H1 (cell line): ENCODE data around the gene MXRA8. TPM values are rescaled to one million over a fixed set of nuclear protein-coding genes. Genes with fewer than 3 reads are reported as not detected.
A peak's percentile ranks its signal among the peaks of the same experiment; 100 is the strongest.

Experiments used
- CTCF ChIA-PET: fragments of 300-600 bp; sonication (Branson Sonifier 250); formaldehyde crosslinking; loops from one replicate; lab custom pipeline; 2021; ENCODE audit not compliant: partially characterized antibody; lab: Charles Lee
- POLR2A ChIA-PET: fragments of 300-600 bp; sonication (Branson Sonifier 250); formaldehyde crosslinking; loops from one replicate; lab custom pipeline; 2021; ENCODE audit warnings: inconsistent platforms; ENCODE audit not compliant: partially characterized antibody; lab: Charles Lee
- DNase-seq, 2 experiments: peaks; one replicate each; pipeline versions ENCODE4 v3.0.0 to v3.0.0-alpha.2; 2010 to 2022; ENCODE audit warnings: low spot score in 2 of 2, low read depth in 1 of 2, mixed read lengths in 1 of 2
- FAIRE-seq: peaks from 2 replicates; lab custom pipeline; 2011; peaks lifted over from hg19 to GRCh38; lab: Jason Lieb, UNC
- H2AFZ ChIP-seq: 2 replicates; pipeline ENCODE4 v1.8.1; 2012; ENCODE audit warnings: low read length, inconsistent platforms
- H2AK5ac ChIP-seq: 2 replicates; pipeline ENCODE4 v1.6.1; 2013; ENCODE audit warnings: low read depth, low read length
- H2BK120ac ChIP-seq: replicated peaks from 2 replicates; pipeline ENCODE3; 2013; ENCODE audit warnings: low read depth, low read length, inconsistent platforms
- H2BK12ac ChIP-seq: 2 replicates; pipeline ENCODE4 v1.6.1; 2013; ENCODE audit warnings: low read depth, low read length
- H2BK15ac ChIP-seq: 2 replicates; pipeline ENCODE4 v1.6.1; 2013; ENCODE audit warnings: low read length
- H2BK20ac ChIP-seq: 2 replicates; pipeline ENCODE4 v1.6.1; 2013; ENCODE audit warnings: low read length
- H2BK5ac ChIP-seq: 2 replicates; pipeline ENCODE4 v1.6.1; 2013; ENCODE audit warnings: low read depth, low read length
- H3K14ac ChIP-seq: 2 replicates; pipeline ENCODE4 v1.6.1; 2013; ENCODE audit warnings: inconsistent platforms; ENCODE audit not compliant: insufficient read length
- H3K18ac ChIP-seq: 2 replicates; pipeline ENCODE4 v1.6.1; 2013; ENCODE audit warnings: low read length; ENCODE audit errors: extremely low read depth
- H3K23ac ChIP-seq: 2 replicates; pipeline ENCODE4 v1.6.1; 2013; ENCODE audit warnings: inconsistent platforms; ENCODE audit not compliant: insufficient read length
- H3K23me2 ChIP-seq: 2 replicates; pipeline ENCODE4 v1.6.1; 2013; ENCODE audit warnings: low read depth, low read length
- H3K27ac ChIP-seq: 2 replicates; pipeline ENCODE4 v1.6.1; 2011; ENCODE audit warnings: low read depth, low read length, inconsistent platforms
- H3K27me3 ChIP-seq, 4 experiments: replicated peaks in 1 of 4; 1 replicate in 1 of 4; 2 replicates in 3 of 4; pipeline versions ENCODE4 v1.6.1 to v1.8.1; 2011 to 2013; ENCODE audit warnings: low read length in 3 of 4, mild to moderate bottlenecking in 3 of 4, inconsistent platforms in 2 of 4, mixed read lengths in 2 of 4, moderate library complexity in 1 of 4; ENCODE audit not compliant: control insufficient read depth in 3 of 4, insufficient read depth in 3 of 4; ENCODE audit errors: extremely low read depth in 1 of 4
- H3K36me3 ChIP-seq, 4 experiments: 2 replicates each; pipeline versions ENCODE4 v1.6.1 to v1.8.1; 2011 to 2013; ENCODE audit warnings: mild to moderate bottlenecking in 4 of 4, low read length in 3 of 4, moderate library complexity in 2 of 4, control low read depth in 1 of 4, inconsistent platforms in 1 of 4; ENCODE audit not compliant: insufficient read depth in 4 of 4, control insufficient read depth in 2 of 4
- H3K4ac ChIP-seq: replicated peaks from 2 replicates; pipeline ENCODE3; 2013; ENCODE audit warnings: low read length, low read depth, mixed read lengths, inconsistent platforms; ENCODE audit not compliant: insufficient read length
- H3K4me1 ChIP-seq, 4 experiments: replicated peaks in 1 of 4; 1 replicate in 1 of 4; 2 replicates in 3 of 4; pipeline versions ENCODE4 v1.6.1 to v1.8.1; 2011 to 2013; ENCODE audit warnings: low read length in 3 of 4, inconsistent platforms in 2 of 4, mixed read lengths in 1 of 4; ENCODE audit not compliant: insufficient read depth in 4 of 4, control insufficient read depth in 3 of 4
- H3K4me2 ChIP-seq, 2 experiments: 2 replicates each; pipeline versions ENCODE4 v1.6.1 to v1.8.1; 2011 to 2013; ENCODE audit warnings: low read depth in 2 of 2, low read length in 2 of 2, control low read depth in 1 of 2, inconsistent platforms in 1 of 2, mild to moderate bottlenecking in 1 of 2; ENCODE audit not compliant: insufficient read depth in 1 of 2
- H3K4me3 ChIP-seq, 4 experiments: fragments of 200-600, 300-600 bp in 1 of 4; sonication (generic), shearing (Covaris generic), sonication (Bioruptor Twin) in 1 of 4; 2 replicates each; pipeline versions ENCODE4 v1.5.1 to v1.8.1; 2011 to 2016; ENCODE audit warnings: low read length in 4 of 4, low read depth in 3 of 4, control low read depth in 2 of 4, inconsistent platforms in 2 of 4, mild to moderate bottlenecking in 2 of 4, mixed read lengths in 1 of 4, moderate library complexity in 1 of 4; ENCODE audit not compliant: insufficient read depth in 2 of 4; ENCODE audit errors: extremely low read depth in 1 of 4
- H3K56ac ChIP-seq: replicated peaks from 2 replicates; pipeline ENCODE3; 2013; ENCODE audit warnings: low read depth, mild to moderate bottlenecking, mixed read lengths, low read length, inconsistent platforms; ENCODE audit not compliant: insufficient read length
- H3K79me1 ChIP-seq: 2 replicates; pipeline ENCODE4 v1.6.1; 2013; ENCODE audit warnings: low read depth, low read length, control low read depth
- H3K79me2 ChIP-seq, 2 experiments: 2 replicates each; pipeline versions ENCODE4 v1.6.1 to v1.8.1; 2012 to 2013; ENCODE audit warnings: low read length in 2 of 2, mild to moderate bottlenecking in 2 of 2, inconsistent platforms in 1 of 2; ENCODE audit not compliant: insufficient read depth in 2 of 2, control insufficient read depth in 1 of 2
- H3K9ac ChIP-seq, 4 experiments: replicated peaks in 1 of 4; 1 replicate in 1 of 4; 2 replicates in 3 of 4; pipeline versions ENCODE4 v1.6.1 to v1.8.1; 2011 to 2013; ENCODE audit warnings: low read depth in 3 of 4, low read length in 3 of 4, control low read depth in 2 of 4, mild to moderate bottlenecking in 2 of 4, moderate library complexity in 2 of 4, inconsistent platforms in 1 of 4; ENCODE audit errors: extremely low read depth in 1 of 4
- H3K9me3 ChIP-seq, 2 experiments: 2 replicates each; pipeline versions ENCODE4 v1.6.1 to v1.8.1; 2012 to 2013; ENCODE audit warnings: mild to moderate bottlenecking in 2 of 2, moderate library complexity in 2 of 2, control low read depth in 1 of 2, inconsistent platforms in 1 of 2, low read depth in 1 of 2, low read length in 1 of 2, mixed read lengths in 1 of 2; ENCODE audit not compliant: insufficient read depth in 2 of 2
- H4K20me1 ChIP-seq, 2 experiments: replicated peaks in 1 of 2; 2 replicates each; pipeline versions ENCODE3 to v1.8.1; 2011 to 2013; ENCODE audit warnings: inconsistent platforms in 2 of 2, low read length in 2 of 2, mild to moderate bottlenecking in 1 of 2; ENCODE audit not compliant: insufficient read depth in 2 of 2, control insufficient read depth in 1 of 2
- H4K5ac ChIP-seq: 2 replicates; pipeline ENCODE4 v1.6.1; 2013; ENCODE audit warnings: low read length, low read depth, mixed read lengths, inconsistent platforms; ENCODE audit not compliant: insufficient read length
- H4K8ac ChIP-seq: 2 replicates; pipeline ENCODE4 v1.8.0; 2013; ENCODE audit warnings: mild to moderate bottlenecking, moderate library complexity, low read length, inconsistent platforms; ENCODE audit not compliant: insufficient read depth; ENCODE audit errors: extremely low read depth
- H4K91ac ChIP-seq: replicated peaks from 2 replicates; pipeline ENCODE3; 2013; ENCODE audit warnings: low read length, mixed read lengths, inconsistent platforms; ENCODE audit not compliant: insufficient read length
- CREB1 ChIP-seq: IDR thresholded peaks from 2 replicates; pipeline ENCODE4 v1.6.1; 2012; ENCODE audit warnings: inconsistent platforms
- FOSL1 ChIP-seq: IDR thresholded peaks from 2 replicates; pipeline ENCODE4 v1.6.1; 2011; ENCODE audit warnings: mild to moderate bottlenecking, low read depth, low read length, moderate library complexity; ENCODE audit not compliant: insufficient read depth
- JUN ChIP-seq: IDR thresholded peaks from 2 replicates; pipeline ENCODE4 v1.6.1; 2011; ENCODE audit warnings: low read depth, mild to moderate bottlenecking, improper control_type of control experiment, low read length
- RBBP5 ChIP-seq: IDR thresholded peaks from 2 replicates; pipeline ENCODE4 v1.7.1; 2012; ENCODE audit warnings: low read depth, mild to moderate bottlenecking, inconsistent platforms, low read length, moderate library complexity, borderline replicate concordance
- TCF12 ChIP-seq: IDR thresholded peaks from 2 replicates; pipeline ENCODE4 v1.6.1; 2011; ENCODE audit warnings: low read depth, mild to moderate bottlenecking, low read length
- WGBS, 2 experiments: shearing (Covaris generic) in 1 of 2; methylation state at CpG; one replicate each; pipeline versions ENCODE4 v1.1.6 to v1.1.7; 2013 to 2015; ENCODE audit warnings: low lambda C conversion rate in 2 of 2, mixed read lengths in 2 of 2, inconsistent platforms in 1 of 2, low coverage in 1 of 2, missing lambda C conversion rate in 1 of 2; ENCODE audit not compliant: insufficient replicate concordance in 2 of 2, insufficient coverage in 1 of 2, insufficient read length in 1 of 2; ENCODE audit errors: extremely low coverage in 1 of 2, missing lambda C conversion rate in 1 of 2; 5-methylcytosine and 5-hydroxymethylcytosine counted together
- polyA plus RNA-seq, 7 experiments: library from polyadenylated mRNA; depleted of rRNA in 3 of 7; stranded (reverse) in 5 of 7; unstranded in 2 of 7; fragments of >200 nt in 5 of 7; fragments of 200-250 nt in 2 of 7; gene quantifications; 1 replicate in 5 of 7; 2 replicates in 1 of 7; 4 replicates in 1 of 7; pipeline versions ENCODE4 v1.2.1 to v1.2.3, GENCODE V29; 2011 to 2013; ENCODE audit warnings: missing spikeins in 2 of 7, mixed read lengths in 2 of 7
- total RNA-seq: library from RNA; stranded (reverse); fragmentation: NEBNext Ultra II Directional; extraction: Animal tissue kit (Norgen Biotek cat#: 25700); gene quantifications from 2 replicates; pipeline ENCODE4 v1.2.1, GENCODE V29; 2021

Gene MXRA8
- total and polyA plus RNA-seq, 2 of the 8 experiments (the other 6 are each of a cell fraction or from before 2014, with no cell fraction given): 10.5 to 17.2 TPM

DNA sequence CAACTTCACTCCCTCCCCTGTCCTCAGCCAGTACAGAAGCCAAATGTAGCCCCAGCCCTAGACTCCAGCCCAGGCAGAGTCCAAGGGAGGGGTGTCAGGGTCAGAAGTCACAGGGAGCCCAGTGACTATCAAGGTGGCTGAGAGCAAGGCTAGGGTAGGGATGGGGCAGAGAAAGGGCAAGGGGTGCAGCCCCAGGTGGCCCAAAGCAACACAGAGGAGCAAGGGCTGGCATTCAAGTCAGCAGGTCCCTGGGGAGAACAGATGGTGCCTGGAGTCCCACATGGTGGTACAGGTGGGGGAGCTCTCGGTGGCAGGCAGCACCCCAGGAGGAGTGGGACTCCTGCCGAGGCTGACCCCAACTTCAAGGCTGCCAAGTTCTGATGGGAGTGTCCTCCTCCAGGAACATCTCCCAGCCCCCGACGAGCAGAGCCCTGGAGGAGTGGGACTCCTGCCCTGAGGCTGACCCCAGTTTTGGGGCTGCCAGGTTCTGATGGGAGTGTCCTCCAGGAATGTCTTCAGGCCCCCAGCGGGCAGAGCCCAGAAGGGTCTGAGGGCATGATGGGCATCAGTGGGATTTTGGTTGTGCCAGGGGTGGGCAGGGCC lies 5.5 kb downstream of the MXRA8 start:
- CTCF ChIA-PET: interaction anchor here (1.3 to 3.4 kb wide), 5 partner anchors 18 to 62 kb away, joined by 6 to 40 read pairs (median 8); partner anchors contain the start of gene AURKAIP1

More for the DNA sequence above, 5.5 kb downstream of the MXRA8 start:
- Histone ChIP-seq H3K36me3 (no peaks in the 10 kb centered on the region), H3K4me3 (peak overlapping the region in 1 of 4 experiments; percentile 61; a peak in 2 of 8 replicates), H2BK5ac (no peak overlapping the region), H2BK20ac (no peak overlapping the region), H4K91ac (no peak overlapping the region), H2AFZ (no peak overlapping the region), H3K23me2 (peaks cover 27% of the 10 kb centered on the region; the same call in 1 of the 2 replicates), H2BK12ac (peak overlapping the region; percentile 90; the same call in 1 of the 2 replicates), H4K20me1 (peaks cover 0 to 9% of the 10 kb centered on the region in 2 experiments), H3K18ac (peak overlapping the region; percentile 4; the same call in 1 of the 2 replicates), H3K9me3 (no peaks in the 10 kb centered on the region), H3K56ac (no peak overlapping the region), H3K4ac (no peak overlapping the region), H3K14ac (no peak overlapping the region), H3K79me1 (no peaks in the 10 kb centered on the region; the same call in 1 of the 2 replicates), H3K27ac (no peak overlapping the region), H3K4me2 (peak overlapping the region; percentile 69 to 95; a peak in 3 of 4 replicates), H2BK15ac (0 out of 2 replicates have a peak overlapping the region, but pooled peaks have one; percentile 29), H4K5ac (no peak overlapping the region), H3K9ac (no peak overlapping the region), H3K79me2 (peaks cover 0 to 5% of the 10 kb centered on the region in 2 experiments; a peak in 2 of 4 replicates), H4K8ac (peak overlapping the region; percentile 8; the same call in 1 of the 2 replicates), H2AK5ac (0 out of 2 replicates have a peak overlapping the region, but pooled peaks have one; percentile 53), H2BK120ac (peak overlapping the region; percentile 47), H3K23ac (no peak overlapping the region), H3K27me3 (peaks cover 9 to 17% (median 14%) of the 10 kb centered on the region in 4 experiments), H3K4me1 (peaks cover 2 to 43% (median 30%) of the 10 kb centered on the region in 4 experiments)
- POLR2A ChIA-PET: interaction anchor here (0.5 to 5.1 kb wide), 12 partner anchors 9 to 260 kb away, joined by 3 to 80 read pairs (median 4); partner anchors contain the start of gene AURKAIP1
- DNase-seq (no peak), FAIRE-seq (no peak)
- WGBS, 2 experiments: 53% methylated on average over 4 of the region's 5 CpGs; no CpG with 5 or more reads in 1 of the 2 experiments
- TF ChIP-seq JUN (no peak), RBBP5 (0 out of 2 replicates have a peak, but pooled peaks have one; percentile 18), TCF12 (no peak), CREB1 (no peak), FOSL1 (no peak)
